HPDE6-E6E7 (cell line): ENCODE results near the gene MUC3A.
"Not testable (repeated sequence)": the region's sequence is repeated elsewhere in the genome, so short reads cannot be mapped to it uniquely, and the experiment has no call there.

Experiments used
- DNase-seq: peaks from one replicate; pipeline ENCODE4 v3.0.0; 2011; ENCODE audit warnings: missing footprints; ENCODE audit errors: extremely low spot score

The MUC3A gene, protein sequence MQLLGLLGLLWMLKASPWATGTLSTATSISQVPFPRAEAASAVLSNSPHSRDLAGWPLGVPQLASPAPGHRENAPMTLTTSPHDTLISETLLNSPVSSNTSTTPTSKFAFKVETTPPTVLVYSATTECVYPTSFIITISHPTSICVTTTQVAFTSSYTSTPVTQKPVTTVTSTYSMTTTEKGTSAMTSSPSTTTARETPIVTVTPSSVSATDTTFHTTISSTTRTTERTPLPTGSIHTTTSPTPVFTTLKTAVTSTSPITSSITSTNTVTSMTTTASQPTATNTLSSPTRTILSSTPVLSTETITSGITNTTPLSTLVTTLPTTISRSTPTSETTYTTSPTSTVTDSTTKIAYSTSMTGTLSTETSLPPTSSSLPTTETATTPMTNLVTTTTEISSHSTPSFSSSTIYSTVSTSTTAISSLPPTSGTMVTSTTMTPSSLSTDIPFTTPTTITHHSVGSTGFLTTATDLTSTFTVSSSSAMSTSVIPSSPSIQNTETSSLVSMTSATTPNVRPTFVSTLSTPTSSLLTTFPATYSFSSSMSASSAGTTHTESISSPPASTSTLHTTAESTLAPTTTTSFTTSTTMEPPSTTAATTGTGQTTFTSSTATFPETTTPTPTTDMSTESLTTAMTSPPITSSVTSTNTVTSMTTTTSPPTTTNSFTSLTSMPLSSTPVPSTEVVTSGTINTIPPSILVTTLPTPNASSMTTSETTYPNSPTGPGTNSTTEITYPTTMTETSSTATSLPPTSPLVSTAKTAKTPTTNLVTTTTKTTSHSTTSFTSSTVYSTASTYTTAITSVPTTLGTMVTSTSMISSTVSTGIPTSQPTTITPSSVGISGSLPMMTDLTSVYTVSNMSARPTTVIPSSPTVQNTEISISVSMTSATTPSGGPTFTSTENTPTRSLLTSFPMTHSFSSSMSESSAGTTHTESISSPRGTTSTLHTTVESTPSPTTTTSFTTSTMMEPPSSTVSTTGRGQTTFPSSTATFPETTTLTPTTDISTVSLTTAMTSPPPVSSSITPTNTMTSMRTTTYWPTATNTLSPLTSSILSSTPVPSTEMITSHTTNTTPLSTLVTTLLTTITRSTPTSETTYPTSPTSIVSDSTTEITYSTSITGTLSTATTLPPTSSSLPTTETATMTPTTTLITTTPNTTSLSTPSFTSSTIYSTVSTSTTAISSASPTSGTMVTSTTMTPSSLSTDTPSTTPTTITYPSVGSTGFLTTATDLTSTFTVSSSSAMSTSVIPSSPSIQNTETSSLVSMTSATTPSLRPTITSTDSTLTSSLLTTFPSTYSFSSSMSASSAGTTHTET (N-terminal part only)

DNA sequence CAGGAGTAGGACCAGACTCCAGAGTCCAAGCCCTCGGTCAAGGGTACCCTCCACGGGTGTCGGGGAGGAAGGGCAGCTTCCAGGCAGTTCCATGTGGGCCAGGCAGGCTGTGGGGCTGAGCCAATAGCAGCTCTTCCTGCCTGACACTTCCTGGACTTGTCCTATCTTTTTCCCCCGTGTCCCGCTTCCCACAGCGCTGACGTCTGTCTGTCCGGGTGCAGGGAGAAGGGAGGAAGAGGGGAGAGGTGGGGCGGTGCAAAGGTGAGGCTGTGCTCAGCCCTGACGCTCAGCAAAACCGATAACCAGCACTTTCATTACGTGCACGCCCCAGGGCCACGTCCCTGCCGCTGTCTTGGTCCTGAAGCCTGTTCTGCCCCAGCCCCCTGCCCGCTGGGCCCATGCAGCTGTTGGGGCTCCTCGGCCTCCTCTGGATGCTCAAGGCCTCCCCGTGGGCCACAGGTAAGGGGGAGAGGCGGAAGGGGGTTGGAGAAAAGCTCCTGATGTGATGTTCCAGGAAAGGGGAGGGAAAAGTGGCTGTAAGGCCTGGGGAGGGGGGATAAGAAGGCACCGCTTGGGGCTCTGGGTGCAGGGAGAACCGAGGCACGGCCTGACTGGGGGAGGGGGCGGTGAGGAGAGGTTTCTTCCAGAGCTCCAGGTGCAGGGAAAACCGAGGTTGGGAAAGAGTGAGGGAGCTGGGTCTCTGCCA, at the start of gene MUC3A:
Gene MUC3A, plus strand, starts transcription at position 308 of the 706 bp plus-strand sequence. Its CDS starts 91 bp downstream, at position 399.
- no peak for DNase-seq

DNA sequence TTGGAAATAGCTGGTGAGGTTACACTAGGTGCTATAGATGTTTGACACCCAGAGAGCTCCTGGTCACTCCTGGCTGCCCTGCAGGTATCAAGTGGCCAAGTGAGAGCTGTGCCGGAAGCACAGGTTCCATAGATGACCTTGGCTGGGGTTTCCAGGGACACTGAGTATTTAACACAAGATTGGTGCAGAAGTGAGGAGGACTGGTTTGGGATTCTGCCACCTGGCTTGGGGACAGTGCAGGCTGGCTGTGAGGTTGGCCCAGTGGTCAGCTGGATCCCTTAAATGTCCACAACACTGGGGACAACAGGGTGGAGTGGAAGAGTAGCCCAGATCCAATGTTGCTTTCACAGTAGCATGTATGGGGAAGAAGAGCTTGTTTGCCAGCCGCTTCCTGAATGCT, 48.4 kb upstream of the MUC3A start:
- DNase-seq, result no peak

DNA sequence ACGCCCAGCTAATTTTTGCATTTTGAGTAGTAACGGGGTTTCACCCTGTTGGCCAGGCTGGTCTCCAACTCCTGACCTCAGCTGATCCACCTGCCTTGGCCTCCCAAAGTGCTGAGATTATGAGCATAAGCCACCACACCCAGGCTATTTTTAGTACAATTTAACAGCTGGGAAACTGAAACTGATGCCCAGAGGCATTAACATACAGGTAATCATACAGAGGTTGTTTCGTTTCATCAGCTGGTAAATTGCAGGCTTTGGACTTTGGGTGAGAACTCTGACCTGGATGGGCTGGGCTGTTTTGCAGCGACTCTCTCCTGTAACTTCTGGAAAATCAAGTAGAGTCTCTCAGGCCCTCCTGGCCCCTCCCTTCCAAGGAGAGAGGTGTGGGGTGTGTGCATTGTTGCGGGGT, 47.4 kb upstream of the MUC3A start:
- no peak for DNase-seq

DNA sequence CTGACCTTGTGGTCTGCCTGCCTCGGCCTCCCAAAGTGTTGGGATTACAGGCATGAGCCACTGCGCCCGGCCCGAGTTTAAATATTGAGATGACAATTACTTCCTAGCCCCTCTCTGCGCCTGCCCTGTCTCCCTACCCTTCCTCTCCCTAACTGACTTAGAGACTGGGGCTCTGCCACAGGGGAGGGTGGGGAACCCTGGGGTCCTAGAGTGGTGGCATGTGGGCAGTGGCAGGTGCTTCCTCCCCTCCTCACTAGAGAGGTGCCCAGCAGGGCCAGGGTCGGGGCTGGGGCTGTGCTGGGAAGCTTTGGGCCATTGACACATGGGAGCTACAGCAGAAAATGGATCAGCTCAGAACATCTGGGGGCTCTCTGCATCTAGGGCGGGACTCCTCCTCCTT, 46.7 kb upstream of the MUC3A start:
- no peak for DNase-seq

DNA sequence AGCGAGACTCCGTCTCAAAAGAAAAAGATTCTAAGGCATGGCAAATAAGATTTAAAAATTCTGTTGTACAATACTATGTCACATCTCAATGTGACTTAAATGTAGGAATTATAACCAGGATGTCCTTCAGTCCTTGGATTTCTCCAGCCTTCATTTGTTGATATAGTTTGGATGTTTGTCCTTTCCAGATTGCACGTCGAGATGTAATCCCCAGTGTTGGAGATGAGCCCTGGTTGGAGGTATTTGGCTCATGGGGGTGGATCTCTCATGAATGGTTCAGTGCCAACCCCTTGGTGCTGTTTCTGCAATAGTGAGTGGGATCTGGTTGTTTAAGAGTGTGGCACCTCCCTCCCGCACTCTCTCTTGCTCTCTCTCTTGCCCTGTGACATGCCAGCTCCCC, 40.8 kb upstream of the MUC3A start:
- no peak for DNase-seq

DNA sequence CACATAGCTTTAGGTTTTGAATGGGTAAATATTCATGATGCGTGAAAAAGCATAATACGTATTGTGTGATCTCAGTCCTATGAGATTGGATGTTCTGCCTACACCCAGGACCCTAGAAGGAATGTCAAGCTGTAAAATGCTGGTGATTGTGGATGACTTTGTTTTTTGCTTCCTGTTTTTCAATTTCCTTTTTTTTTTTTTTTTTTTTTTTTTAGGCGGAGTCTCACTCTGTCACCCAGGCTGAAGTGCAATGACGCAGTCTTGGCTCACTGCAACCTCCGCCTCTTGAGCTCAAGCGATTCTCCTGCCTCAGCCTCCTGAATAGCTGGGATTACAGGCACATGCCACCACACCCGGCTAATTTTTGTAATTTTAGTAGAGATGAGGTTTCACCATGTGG, 38.9 kb upstream of the MUC3A start:
- DNase-seq, result not testable (repeated sequence)

DNA sequence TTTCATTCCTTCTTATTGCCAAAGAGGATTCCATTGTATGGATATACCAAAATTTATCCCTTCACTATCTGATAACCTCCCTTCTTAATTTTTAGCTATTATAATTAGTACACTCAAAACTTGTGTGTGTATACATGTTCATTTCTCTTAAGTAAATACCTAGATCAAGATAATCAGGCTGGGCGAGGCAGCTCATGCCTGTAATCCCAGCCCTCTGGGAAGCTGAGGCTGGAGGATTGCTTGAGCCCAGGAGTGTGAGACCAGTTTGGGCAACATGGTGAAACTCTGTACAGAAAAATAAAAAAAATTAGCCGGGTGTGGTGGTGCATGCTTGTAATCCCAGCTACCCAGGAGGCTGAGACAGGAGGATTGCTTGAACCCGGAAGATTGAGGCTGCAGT, 37.9 kb upstream of the MUC3A start:
- DNase-seq, result no peak

DNA sequence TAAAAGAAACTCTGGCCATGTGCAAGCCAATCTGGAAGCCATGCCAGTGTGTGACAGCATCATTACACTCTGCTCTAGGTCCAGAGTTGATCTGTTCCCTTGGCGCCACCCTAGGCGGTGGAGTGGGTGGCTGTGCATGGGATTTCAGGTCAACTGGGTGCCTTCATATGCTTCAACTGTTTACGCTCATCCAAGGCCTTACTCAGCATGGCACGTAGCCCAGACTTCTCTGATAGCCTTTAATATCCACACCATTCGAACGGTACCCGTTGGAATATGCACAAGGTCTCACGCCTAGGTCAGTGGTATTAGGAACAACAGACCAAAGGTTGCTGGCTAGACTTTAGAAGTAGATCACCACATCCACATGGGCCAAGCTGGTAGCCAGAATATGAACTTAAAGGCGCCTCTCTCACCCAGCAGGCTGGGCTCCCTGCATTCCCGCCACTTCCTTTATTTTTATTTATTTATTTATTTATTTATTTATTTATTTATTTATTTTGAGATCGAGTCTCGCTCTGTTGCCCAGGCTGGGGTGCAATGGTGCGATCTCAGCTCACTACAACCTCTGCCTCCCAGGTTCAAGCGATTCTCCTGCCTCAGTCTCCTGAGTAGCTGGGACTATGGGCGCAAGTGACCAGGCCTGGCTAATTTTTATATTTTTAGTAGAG, 35.0 kb upstream of the MUC3A start:
- no peak for DNase-seq

DNA sequence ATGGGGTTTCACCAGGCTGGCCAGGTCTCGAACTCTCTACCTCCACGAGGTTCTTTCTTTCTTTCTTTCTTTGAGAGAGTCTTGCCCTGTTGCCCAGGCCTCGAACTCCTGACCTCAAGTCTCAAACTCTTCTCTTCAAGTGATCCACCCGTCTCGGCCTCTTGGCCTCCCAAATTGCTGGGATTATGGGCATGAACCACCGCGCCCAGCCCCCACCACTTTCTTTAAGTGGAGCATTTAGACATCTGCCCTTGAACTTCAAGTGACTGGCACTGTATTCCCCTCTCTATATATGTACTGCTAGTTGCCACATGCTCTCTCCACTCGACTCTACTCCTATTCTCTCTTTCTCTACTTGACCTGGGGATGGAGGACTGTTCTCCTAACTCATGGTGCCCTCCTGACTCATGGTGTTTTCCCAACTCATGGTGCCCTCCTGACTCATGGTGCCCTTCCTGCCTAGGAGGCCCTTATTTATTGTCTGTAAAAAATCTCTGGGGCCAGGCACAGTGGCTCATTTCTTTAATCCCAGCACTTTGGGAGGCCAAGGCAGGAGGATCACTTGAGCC, 34.4 kb upstream of the MUC3A start:
- no peak for DNase-seq

DNA sequence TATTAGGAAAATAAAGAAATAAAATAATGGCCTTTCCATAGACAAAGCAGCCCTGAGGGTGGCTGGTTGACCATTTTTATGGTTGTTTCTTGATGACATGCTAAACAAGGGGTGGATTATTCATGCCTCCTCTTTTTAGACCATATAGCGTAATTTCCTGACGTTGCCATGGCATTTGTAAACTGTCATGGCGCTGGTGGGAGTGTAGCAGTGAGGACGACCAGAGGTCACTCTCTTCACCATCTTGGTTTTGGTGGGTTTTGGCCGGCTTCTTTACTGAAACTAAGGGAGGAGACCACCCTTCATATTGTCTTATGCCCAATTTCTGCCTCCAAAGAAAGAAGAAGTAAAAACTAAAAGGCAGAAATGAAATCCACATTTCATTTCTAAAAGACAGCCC, 30.0 kb upstream of the MUC3A start:
- DNase-seq, result not testable (repeated sequence)

DNA sequence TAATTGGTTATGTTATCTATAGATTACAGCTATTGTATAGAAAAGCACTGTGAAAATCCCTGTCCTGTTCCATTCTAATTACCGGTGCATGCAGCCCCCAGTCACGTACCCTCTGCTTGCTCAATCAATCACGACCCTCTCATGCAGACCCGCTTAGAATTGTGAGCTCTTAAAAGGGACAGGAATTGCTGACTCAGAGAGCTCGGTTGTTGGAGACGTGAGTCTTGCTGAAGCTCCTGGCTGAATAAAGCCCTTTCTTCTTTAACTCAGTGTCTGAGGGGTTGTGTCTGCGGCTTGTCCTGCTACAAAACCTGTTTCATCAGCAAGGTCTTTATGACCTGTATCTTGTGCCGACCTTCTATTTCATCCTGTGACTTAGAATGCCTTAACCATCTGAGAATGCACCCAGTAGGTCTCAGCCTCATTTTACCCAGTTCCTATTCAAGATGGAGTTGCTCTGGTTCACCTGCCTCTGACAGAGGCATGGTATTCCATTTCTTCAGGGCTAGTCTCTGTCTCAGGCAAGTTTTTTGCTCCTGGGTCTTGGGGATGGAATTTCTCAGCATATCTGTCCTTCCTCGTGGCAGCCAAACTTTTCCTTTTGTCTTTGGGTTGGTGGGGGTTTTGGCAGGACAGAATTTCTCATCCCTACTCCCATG, 29.4 kb upstream of the MUC3A start:
- DNase-seq, result not testable (repeated sequence)

DNA sequence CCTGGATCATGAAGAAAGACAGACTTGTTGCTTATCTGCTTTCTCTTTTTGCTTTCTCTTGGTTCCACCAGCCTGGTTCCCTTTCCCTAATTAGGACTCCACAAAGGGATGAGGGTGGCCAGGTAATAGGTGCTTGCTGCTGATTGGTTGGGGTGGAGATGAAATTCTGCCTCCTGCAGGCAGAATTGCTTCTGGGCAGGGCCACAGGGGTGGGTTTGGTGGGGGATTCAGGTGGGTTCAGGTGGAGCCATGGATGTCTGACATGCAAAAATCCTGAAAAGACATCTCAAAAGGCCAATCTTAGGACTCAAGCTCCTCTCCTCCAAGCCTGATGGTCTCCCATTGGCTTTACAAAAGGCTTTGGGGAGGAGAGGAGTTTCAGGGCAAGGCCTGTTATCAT, 28.3 kb upstream of the MUC3A start:
- no peak for DNase-seq

DNA sequence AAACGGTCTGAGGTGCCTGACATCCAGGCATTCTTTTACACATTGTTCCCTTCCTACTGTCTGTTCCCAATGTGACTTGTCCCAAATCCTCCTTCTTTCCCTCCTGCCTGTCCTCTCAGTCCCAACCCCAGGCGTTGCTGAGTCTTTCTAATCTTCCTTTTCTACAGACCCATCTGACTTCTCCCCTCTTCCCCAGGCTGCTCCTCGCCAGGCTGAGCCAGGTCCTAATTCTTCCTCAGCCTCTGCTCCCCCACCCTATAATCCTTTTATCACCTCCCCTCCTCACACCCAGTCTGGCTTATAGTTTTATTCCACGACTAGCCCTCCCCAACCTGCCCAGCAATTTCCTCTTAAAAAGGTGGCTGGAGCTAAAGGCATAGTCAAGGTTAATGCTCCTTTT, 25.7 kb upstream of the MUC3A start:
- DNase-seq, result not testable (repeated sequence)

DNA sequence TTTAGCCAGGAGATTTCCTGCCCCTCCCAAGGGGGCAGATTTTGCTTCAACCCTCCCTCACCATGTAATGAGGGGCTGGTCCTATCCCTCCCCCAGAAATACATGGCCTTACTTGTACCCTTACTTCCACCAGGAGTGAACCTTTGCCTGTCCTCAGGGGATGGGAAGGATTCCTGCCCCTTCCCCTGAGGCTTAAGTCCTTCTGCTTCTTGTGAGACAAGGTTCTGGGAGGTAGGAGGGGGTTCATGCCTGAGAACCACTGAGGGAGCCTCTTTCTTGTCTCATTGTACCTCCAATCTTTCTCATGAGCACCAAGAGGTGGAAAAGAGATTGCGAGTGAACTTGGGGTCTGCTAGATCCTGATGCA, 19.5 kb upstream of the MUC3A start:
- no peak for DNase-seq

DNA sequence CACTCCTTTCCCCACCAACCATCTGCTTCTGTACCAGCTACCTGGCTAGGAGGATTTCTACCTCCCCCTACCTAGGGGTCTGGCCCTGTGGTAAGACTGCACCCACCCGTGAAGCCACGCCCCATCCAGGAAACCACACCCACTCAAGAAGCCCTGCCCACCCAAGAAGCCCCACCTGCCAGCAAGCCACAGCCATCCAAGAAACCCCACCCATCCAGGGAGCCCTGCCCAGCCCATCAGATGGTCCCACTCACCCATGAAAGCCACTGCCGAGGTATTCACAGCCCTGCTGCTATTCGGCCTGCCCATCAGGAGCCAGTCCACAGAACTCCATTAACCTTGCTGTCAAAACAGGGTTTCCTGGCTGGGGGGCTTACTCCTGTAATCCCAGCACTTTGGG, 15.6 kb upstream of the MUC3A start:
- DNase-seq, result no peak

DNA sequence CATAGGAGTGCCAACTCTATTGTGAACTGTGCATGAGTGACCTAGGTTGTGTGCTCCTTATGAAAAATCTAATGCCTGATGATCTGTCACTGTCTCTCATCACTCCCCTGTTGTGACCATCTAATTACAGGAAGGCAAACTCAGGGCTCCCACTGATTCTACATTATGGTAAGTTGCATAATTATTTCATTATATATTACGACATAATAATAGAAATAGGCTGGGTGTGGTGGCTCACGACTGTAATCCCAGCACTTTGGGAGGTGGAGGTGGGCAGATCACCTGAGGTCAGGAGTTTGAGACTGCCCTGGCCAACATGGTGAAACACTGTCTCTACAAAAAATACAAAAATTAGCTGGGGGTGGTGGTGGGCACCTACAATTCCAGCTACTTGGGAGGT, 14.0 kb upstream of the MUC3A start:
- DNase-seq, result not testable (repeated sequence)

DNA sequence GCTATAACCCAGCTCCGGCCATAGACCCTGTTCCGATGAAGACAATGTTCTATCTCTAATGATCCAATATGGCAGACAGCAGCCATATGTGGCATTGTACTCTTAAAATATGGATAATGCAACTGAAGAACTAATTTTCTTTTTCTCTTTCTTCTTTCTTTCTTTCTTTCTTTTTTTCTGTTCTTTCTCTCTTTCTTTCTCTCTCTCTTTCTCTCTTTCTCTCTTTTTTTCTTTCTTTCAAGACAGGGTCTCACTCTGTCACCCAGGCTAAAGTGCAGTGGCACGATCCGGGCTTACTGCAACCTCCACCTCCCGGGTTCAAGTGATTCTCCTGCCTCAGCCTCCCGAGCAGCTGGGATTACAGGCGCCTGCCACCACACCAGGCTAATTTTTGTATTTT, 13.2 kb upstream of the MUC3A start:
- not testable (repeated sequence) for DNase-seq

DNA sequence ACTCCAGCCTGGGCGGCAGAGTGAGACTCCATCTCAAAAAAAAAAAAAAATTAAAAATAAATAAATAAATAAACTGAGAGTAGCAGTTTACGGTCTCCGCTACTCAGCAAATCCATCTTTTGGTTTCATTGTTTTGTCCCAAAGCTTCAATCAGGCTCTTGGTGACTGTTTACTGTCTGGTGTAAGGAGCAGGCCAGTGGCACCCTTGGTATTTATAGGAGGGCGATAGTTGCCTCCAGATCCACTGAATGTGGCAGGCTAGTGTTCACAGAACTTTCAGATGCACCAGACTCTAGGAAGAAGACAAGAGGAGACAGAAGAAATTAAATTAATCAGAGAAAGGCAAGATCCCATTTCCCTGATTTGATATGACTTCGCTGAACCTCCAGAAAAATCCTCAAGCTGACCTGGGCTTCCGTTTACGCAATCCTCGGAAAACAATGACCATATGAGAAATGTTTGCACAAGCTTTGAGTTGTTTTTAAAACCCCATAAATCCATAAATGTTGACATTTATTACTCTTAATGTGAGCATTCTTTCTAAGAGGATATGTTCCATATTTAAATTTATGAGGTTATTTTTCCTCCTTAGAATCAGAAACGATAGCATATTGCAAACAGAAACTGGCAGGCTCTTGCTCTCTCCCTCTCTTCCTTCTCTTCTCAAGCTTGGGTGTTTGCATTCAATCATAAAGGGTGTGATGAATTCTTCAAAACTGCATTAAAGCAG, 7.1 kb upstream of the MUC3A start:
- DNase-seq, result no peak

DNA sequence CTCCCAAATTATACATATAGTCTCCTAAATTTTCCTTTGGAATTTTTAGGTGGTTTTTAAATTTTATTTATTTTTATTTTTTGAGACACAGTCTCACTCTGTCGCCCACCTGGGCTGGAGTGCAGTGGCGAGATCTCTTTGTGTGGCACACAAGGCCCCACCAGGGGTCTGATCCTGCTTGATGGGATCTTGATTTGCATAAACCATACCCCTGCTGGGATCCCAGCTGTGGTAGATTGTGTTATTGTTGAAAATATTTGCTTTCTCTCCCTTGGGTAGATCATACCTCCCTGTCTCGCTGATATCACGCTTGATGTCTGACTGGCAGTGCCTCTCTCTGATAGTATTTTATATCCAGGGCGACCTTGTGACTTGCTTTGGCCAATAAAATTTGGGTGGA, 5.6 kb upstream of the MUC3A start:
- DNase-seq, result no peak
